ENCODE data around the gene TTC3.

DNA sequence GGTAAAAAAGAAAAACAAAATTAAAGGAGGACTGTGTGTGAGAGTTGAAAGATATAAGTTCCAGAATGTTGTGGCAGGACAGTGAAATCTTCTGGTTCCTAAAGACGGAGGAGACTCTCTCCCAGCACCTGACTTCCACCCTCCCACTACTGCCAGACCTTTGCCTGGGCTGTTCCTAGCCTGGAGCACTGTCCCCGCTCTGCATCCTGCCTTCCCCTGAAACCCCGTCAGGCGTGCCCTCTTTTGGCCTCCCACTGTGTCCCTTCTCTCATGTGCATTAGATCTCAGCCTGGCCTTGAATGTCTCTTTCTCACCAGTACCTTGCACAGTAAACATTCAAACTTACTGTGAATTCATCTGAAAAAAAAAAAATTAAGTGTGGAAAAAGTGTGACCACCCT is 120.0 kb downstream of the TTC3 start:
- TF ChIP-seq SMAD1 (IDR thresholded peaks at IDR 0.05; ENCODE audit: low read depth, partially characterized antibody) (no peak), HCFC1 (IDR thresholded peaks at IDR 0.05; ENCODE audit: low read length) (no peak), TAF1 (IDR thresholded peaks at IDR 0.05; ENCODE audit: borderline replicate concordance, low read depth, low read length) (no peak), POLR2A (IDR thresholded peaks at IDR 0.05; ENCODE audit: low read depth, low read length) (no peak), LARP7 (IDR thresholded peaks at IDR 0.05) (no peak), NFYB (IDR thresholded peaks at IDR 0.05; ENCODE audit: insufficient read depth, low read depth, low read length) (no peak), SP1 (IDR thresholded peaks at IDR 0.05; ENCODE audit: low read depth, low read length) (no peak), YBX1 (IDR thresholded peaks at IDR 0.05) (no peak)
- TF ChIP-seq, protein P1, sequence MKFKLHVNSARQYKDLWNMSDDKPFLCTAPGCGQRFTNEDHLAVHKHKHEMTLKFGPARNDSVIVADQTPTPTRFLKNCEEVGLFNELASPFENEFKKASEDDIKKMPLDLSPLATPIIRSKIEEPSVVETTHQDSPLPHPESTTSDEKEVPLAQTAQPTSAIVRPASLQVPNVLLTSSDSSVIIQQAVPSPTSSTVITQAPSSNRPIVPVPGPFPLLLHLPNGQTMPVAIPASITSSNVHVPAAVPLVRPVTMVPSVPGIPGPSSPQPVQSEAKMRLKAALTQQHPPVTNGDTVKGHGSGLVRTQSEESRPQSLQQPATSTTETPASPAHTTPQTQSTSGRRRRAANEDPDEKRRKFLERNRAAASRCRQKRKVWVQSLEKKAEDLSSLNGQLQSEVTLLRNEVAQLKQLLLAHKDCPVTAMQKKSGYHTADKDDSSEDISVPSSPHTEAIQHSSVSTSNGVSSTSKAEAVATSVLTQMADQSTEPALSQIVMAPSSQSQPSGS (IDR thresholded peaks at IDR 0.05; ENCODE audit: low read length), result no peak
- TF ChIP-seq, protein P2, sequence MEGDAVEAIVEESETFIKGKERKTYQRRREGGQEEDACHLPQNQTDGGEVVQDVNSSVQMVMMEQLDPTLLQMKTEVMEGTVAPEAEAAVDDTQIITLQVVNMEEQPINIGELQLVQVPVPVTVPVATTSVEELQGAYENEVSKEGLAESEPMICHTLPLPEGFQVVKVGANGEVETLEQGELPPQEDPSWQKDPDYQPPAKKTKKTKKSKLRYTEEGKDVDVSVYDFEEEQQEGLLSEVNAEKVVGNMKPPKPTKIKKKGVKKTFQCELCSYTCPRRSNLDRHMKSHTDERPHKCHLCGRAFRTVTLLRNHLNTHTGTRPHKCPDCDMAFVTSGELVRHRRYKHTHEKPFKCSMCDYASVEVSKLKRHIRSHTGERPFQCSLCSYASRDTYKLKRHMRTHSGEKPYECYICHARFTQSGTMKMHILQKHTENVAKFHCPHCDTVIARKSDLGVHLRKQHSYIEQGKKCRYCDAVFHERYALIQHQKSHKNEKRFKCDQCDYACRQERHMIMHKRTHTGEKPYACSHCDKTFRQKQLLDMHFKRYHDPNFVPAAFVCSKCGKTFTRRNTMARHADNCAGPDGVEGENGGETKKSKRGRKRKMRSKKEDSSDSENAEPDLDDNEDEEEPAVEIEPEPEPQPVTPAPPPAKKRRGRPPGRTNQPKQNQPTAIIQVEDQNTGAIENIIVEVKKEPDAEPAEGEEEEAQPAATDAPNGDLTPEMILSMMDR (IDR thresholded peaks at IDR 0.05 in 2 of 3, conservative IDR thresholded peaks at IDR 0.05 in 1 of 3; ENCODE audit: control insufficient read depth in 2 of 3, extremely low read depth in 1 of 3, insufficient read depth in 1 of 3, low read depth in 3 of 3, low read length in 3 of 3), result no peak
- TF ChIP-seq, protein P3, sequence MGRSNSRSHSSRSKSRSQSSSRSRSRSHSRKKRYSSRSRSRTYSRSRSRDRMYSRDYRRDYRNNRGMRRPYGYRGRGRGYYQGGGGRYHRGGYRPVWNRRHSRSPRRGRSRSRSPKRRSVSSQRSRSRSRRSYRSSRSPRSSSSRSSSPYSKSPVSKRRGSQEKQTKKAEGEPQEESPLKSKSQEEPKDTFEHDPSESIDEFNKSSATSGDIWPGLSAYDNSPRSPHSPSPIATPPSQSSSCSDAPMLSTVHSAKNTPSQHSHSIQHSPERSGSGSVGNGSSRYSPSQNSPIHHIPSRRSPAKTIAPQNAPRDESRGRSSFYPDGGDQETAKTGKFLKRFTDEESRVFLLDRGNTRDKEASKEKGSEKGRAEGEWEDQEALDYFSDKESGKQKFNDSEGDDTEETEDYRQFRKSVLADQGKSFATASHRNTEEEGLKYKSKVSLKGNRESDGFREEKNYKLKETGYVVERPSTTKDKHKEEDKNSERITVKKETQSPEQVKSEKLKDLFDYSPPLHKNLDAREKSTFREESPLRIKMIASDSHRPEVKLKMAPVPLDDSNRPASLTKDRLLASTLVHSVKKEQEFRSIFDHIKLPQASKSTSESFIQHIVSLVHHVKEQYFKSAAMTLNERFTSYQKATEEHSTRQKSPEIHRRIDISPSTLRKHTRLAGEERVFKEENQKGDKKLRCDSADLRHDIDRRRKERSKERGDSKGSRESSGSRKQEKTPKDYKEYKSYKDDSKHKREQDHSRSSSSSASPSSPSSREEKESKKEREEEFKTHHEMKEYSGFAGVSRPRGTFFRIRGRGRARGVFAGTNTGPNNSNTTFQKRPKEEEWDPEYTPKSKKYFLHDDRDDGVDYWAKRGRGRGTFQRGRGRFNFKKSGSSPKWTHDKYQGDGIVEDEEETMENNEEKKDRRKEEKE (IDR thresholded peaks at IDR 0.05), result no peak
- TF ChIP-seq, protein P4, sequence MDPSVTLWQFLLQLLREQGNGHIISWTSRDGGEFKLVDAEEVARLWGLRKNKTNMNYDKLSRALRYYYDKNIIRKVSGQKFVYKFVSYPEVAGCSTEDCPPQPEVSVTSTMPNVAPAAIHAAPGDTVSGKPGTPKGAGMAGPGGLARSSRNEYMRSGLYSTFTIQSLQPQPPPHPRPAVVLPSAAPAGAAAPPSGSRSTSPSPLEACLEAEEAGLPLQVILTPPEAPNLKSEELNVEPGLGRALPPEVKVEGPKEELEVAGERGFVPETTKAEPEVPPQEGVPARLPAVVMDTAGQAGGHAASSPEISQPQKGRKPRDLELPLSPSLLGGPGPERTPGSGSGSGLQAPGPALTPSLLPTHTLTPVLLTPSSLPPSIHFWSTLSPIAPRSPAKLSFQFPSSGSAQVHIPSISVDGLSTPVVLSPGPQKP (IDR thresholded peaks at IDR 0.05; ENCODE audit: low read depth, low read length), result no peak
- TF ChIP-seq, protein P5, sequence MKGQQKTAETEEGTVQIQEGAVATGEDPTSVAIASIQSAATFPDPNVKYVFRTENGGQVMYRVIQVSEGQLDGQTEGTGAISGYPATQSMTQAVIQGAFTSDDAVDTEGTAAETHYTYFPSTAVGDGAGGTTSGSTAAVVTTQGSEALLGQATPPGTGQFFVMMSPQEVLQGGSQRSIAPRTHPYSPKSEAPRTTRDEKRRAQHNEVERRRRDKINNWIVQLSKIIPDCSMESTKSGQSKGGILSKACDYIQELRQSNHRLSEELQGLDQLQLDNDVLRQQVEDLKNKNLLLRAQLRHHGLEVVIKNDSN (IDR thresholded peaks at IDR 0.05; ENCODE audit: borderline replicate concordance, extremely low read length, insufficient read depth, low read depth, low read length), result no peak

Measured in GM12878 (cell line).